ENCODE data around the gene ATOSB.

DNA sequence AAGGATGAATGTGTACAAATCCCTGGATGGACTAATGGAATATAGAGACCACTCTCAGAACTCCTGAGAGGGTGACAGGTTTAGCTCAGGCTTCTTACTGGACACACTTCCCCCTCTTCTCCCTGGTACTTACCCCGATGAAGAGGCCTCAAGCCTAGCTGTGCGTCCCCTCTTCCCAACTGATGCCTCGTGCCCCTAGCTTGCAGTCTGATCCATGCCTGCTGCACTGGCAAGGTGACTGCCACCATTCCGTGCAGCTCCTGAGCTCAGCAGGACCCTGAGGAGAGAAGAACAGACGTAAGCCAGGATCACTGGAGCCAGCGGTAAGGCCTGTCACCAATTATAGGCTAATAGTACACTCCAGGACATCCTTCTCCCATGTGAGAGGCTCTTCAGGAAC, 7.2 kb downstream of the ATOSB start:
- TF ChIP-seq CTCF (conservative IDR thresholded peaks at IDR 0.05; ENCODE audit: low read depth in 2 of 2) (no peak), EZH2 (IDR thresholded peaks at IDR 0.05; ENCODE audit: low read depth, unreplicated experiment) (no peak), POLR2AphosphoS5 (IDR thresholded peaks at IDR 0.05; ENCODE audit: low read depth) (no peak), CREB1 (CRISPR knock-in tag; IDR thresholded peaks at IDR 0.05; ENCODE audit: low read depth) (no peak), EZH2phosphoT487 (IDR thresholded peaks at IDR 0.05; ENCODE audit: unreplicated experiment) (no peak), JUNB (IDR thresholded peaks at IDR 0.05; ENCODE audit: unreplicated experiment) (no peak)
- TF ChIP-seq, protein P1, sequence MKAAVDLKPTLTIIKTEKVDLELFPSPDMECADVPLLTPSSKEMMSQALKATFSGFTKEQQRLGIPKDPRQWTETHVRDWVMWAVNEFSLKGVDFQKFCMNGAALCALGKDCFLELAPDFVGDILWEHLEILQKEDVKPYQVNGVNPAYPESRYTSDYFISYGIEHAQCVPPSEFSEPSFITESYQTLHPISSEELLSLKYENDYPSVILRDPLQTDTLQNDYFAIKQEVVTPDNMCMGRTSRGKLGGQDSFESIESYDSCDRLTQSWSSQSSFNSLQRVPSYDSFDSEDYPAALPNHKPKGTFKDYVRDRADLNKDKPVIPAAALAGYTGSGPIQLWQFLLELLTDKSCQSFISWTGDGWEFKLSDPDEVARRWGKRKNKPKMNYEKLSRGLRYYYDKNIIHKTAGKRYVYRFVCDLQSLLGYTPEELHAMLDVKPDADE (IDR thresholded peaks at IDR 0.05): no peak
- TF ChIP-seq, protein P2, sequence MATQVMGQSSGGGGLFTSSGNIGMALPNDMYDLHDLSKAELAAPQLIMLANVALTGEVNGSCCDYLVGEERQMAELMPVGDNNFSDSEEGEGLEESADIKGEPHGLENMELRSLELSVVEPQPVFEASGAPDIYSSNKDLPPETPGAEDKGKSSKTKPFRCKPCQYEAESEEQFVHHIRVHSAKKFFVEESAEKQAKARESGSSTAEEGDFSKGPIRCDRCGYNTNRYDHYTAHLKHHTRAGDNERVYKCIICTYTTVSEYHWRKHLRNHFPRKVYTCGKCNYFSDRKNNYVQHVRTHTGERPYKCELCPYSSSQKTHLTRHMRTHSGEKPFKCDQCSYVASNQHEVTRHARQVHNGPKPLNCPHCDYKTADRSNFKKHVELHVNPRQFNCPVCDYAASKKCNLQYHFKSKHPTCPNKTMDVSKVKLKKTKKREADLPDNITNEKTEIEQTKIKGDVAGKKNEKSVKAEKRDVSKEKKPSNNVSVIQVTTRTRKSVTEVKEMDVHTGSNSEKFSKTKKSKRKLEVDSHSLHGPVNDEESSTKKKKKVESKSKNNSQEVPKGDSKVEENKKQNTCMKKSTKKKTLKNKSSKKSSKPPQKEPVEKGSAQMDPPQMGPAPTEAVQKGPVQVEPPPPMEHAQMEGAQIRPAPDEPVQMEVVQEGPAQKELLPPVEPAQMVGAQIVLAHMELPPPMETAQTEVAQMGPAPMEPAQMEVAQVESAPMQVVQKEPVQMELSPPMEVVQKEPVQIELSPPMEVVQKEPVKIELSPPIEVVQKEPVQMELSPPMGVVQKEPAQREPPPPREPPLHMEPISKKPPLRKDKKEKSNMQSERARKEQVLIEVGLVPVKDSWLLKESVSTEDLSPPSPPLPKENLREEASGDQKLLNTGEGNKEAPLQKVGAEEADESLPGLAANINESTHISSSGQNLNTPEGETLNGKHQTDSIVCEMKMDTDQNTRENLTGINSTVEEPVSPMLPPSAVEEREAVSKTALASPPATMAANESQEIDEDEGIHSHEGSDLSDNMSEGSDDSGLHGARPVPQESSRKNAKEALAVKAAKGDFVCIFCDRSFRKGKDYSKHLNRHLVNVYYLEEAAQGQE (IDR thresholded peaks at IDR 0.05; ENCODE audit: unreplicated experiment): no peak

Measured in GM23338 (cell line).